ENCODE measurements around the gene OR1B1. TPM values are rescaled to one million over a fixed set of nuclear protein-coding genes. Genes with fewer than 3 reads are reported as not detected.

The OR1B1 gene
- total RNA-seq, 2 donors from 2014 or later: not detected

- peaks cover 49% of the 10 kb centered on the region for H3K9me3 Mint-ChIP-seq
- no peak overlapping the region for H3K9ac ChIP-seq (ENCODE audit: extremely low read depth, low read length, poor library complexity, severe bottlenecking)
- H3K4me1 Mint-ChIP-seq: no peaks in the 10 kb centered on the region
- H3K4me3 Mint-ChIP-seq: no peak overlapping the region
- H3K9me3 ChIP-seq (ENCODE audit: control insufficient read depth, low read length): peaks cover 72% of the 10 kb centered on the region
- no peak overlapping the region for H3K27ac ChIP-seq (ENCODE audit: low read depth, low read length)
- H3K36me3 Mint-ChIP-seq (ENCODE audit: low read depth): no peaks in the 10 kb centered on the region
- no peaks in the 10 kb centered on the region for H3K4me1 ChIP-seq (ENCODE audit: control insufficient read depth, insufficient read depth, low read length)
- H3K27ac Mint-ChIP-seq: no peak overlapping the region
- H3K36me3 ChIP-seq (ENCODE audit: control insufficient read depth, insufficient read depth, low read length): no peaks in the 10 kb centered on the region
- TF ChIP-seq, protein P1, sequence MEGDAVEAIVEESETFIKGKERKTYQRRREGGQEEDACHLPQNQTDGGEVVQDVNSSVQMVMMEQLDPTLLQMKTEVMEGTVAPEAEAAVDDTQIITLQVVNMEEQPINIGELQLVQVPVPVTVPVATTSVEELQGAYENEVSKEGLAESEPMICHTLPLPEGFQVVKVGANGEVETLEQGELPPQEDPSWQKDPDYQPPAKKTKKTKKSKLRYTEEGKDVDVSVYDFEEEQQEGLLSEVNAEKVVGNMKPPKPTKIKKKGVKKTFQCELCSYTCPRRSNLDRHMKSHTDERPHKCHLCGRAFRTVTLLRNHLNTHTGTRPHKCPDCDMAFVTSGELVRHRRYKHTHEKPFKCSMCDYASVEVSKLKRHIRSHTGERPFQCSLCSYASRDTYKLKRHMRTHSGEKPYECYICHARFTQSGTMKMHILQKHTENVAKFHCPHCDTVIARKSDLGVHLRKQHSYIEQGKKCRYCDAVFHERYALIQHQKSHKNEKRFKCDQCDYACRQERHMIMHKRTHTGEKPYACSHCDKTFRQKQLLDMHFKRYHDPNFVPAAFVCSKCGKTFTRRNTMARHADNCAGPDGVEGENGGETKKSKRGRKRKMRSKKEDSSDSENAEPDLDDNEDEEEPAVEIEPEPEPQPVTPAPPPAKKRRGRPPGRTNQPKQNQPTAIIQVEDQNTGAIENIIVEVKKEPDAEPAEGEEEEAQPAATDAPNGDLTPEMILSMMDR (conservative IDR thresholded peaks at IDR 0.05): no peak
- H3K27me3 Mint-ChIP-seq (ENCODE audit: insufficient read depth): no peaks in the 10 kb centered on the region
- H3K27me3 ChIP-seq (ENCODE audit: control insufficient read depth, insufficient read depth, low read length, poor library complexity, severe bottlenecking): no peaks in the 10 kb centered on the region
- no peak overlapping the region for H3K4me3 ChIP-seq (ENCODE audit: low read length)
- no peak for DNase-seq
- 94 to 100% methylated on average over 1 to 2 of the region's 3 CpGs for WGBS, 2 experiments (ENCODE audit: insufficient coverage in 1 of 2, insufficient read length in 1 of 2)
Observed at GRCh38 chr9:122580360-122580759, 77.1 kb downstream of the OR1B1 start.

DNA sequence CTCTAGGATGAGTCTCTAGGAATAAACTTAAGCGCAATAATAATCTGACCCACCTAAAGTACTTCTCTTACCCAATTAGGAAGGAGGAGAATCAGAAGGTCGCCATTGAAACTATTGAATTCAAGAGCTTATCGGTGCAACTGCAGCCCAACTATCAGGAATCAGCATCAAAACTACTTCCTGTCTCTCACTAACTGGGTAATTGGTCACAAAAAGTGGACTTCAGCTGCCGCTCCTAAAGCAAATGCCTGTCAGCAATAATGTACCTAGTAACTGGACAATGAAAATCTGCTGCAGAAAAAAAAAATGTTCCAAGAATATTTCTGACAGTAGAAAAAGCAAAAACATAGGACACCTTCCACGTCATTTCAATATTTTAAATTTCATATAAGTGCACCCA is 77.6 kb downstream of the OR1B1 start:
- Histone ChIP-seq H3K9me3 (ENCODE audit: control insufficient read depth, low read length) (peaks cover 68% of the 10 kb centered on the region), H3K4me1 (ENCODE audit: control insufficient read depth, insufficient read depth, low read length) (no peaks in the 10 kb centered on the region), H3K27me3 (ENCODE audit: control insufficient read depth, insufficient read depth, low read length, poor library complexity, severe bottlenecking) (no peaks in the 10 kb centered on the region), H3K4me3 (ENCODE audit: low read length) (no peak overlapping the region), H3K36me3 (ENCODE audit: control insufficient read depth, insufficient read depth, low read length) (no peaks in the 10 kb centered on the region), H3K9ac (ENCODE audit: extremely low read depth, low read length, poor library complexity, severe bottlenecking) (no peak overlapping the region), H3K27ac (ENCODE audit: low read depth, low read length) (no peak overlapping the region)
- H3K4me3 Mint-ChIP-seq: no peak overlapping the region
- H3K27ac Mint-ChIP-seq: no peak overlapping the region
- peaks cover 48% of the 10 kb centered on the region for H3K9me3 Mint-ChIP-seq
- DNase-seq: no peak
- no peaks in the 10 kb centered on the region for H3K27me3 Mint-ChIP-seq (ENCODE audit: insufficient read depth)
- 71 to 95% methylated on average over 3 to 5 of the region's 5 CpGs for WGBS, 2 experiments (ENCODE audit: insufficient coverage in 1 of 2, insufficient read length in 1 of 2)
- H3K4me1 Mint-ChIP-seq: no peaks in the 10 kb centered on the region
- TF ChIP-seq, protein P1 (conservative IDR thresholded peaks at IDR 0.05): no peak
- H3K36me3 Mint-ChIP-seq (ENCODE audit: low read depth): no peaks in the 10 kb centered on the region

Other genes with a start within 250 kb of the OR1B1 start
- not detected for gene OR1J1, start 179.7 kb downstream of the OR1B1 start, total RNA-seq
- gene OR1J2, start 146.8 kb downstream of the OR1B1 start, total RNA-seq: not detected
- gene OR1J4, start 138.5 kb downstream of the OR1B1 start, total RNA-seq: not detected
- gene OR1N1, start 130.3 kb downstream of the OR1B1 start, total RNA-seq: not detected
- gene OR1N2, start 104.5 kb downstream of the OR1B1 start, total RNA-seq: not detected
- not detected for gene OR1L8, start 74.2 kb downstream of the OR1B1 start, total RNA-seq
- gene OR1Q1, start 42.9 kb downstream of the OR1B1 start, total RNA-seq: not detected
- gene OR1L1, start 4.1 kb upstream of the OR1B1 start, total RNA-seq: not detected
- gene OR1L3, start 17.5 kb upstream of the OR1B1 start, total RNA-seq: not detected
- not detected for gene OR1L4, start 66.4 kb upstream of the OR1B1 start, total RNA-seq
- not detected for gene OR1L6, start 84.7 kb upstream of the OR1B1 start, total RNA-seq
- gene OR5C1, start 131.3 kb upstream of the OR1B1 start, total RNA-seq: not detected
- gene OR1K1, start 142.5 kb upstream of the OR1B1 start, total RNA-seq: not detected
- 10 to 100 TPM; 26.3 to 28.6 TPM for gene PDCL, start 171.0 kb upstream of the OR1B1 start, total RNA-seq
- gene RC3H2, start 247.7 kb upstream of the OR1B1 start, total RNA-seq: 10 to 100 TPM; 56.4 to 60.1 TPM

Measured in endodermal cell (in vitro differentiated cells).